GM12892 (cell line): ENCODE data around the gene KLHL11.
"Not testable (repeated sequence)": the region's sequence is repeated elsewhere in the genome, so short reads cannot be mapped to it uniquely, and the experiment has no call there.

ENCODE experiments used
- DNase-seq: peaks from one replicate; pipeline ENCODE4 v3.0.0; 2011; ENCODE audit not compliant: insufficient read length
- FAIRE-seq: peaks from 2 replicates; lab custom pipeline; 2011; peaks lifted over from hg19 to GRCh38; lab: Jason Lieb, UNC
- POLR2A ChIP-seq: IDR thresholded peaks from 2 replicates; pipeline ENCODE4 v1.6.1; 2011; ENCODE audit warnings: low read depth, low read length, control low read depth
- POLR2AphosphoS5 ChIP-seq: IDR thresholded peaks from 2 replicates; pipeline ENCODE4 v1.6.1; 2011; ENCODE audit warnings: low read depth, low read length, control low read depth
- TAF1 ChIP-seq: IDR thresholded peaks from 2 replicates; pipeline ENCODE4 v1.6.1; 2011; ENCODE audit warnings: low read depth, mild to moderate bottlenecking, control low read depth, low read length, borderline replicate concordance

The KLHL11 gene

GRCh38 chr17:41849251-41849990, 15.8 kb downstream of the KLHL11 start:
- no peak for FAIRE-seq
- no peak for DNase-seq

GRCh38 chr17:41848788-41849187, 16.4 kb downstream of the KLHL11 start:
- FAIRE-seq (no peak), DNase-seq (no peak)
- TF ChIP-seq TAF1 (no peak), POLR2AphosphoS5 (no peak), POLR2A (no peak)

More at GRCh38 chr17:41849251-41849990, 15.8 kb downstream of the KLHL11 start:
- no peak for TF ChIP-seq POLR2A
- TF ChIP-seq TAF1: no peak
- TF ChIP-seq POLR2AphosphoS5: no peak

DNA sequence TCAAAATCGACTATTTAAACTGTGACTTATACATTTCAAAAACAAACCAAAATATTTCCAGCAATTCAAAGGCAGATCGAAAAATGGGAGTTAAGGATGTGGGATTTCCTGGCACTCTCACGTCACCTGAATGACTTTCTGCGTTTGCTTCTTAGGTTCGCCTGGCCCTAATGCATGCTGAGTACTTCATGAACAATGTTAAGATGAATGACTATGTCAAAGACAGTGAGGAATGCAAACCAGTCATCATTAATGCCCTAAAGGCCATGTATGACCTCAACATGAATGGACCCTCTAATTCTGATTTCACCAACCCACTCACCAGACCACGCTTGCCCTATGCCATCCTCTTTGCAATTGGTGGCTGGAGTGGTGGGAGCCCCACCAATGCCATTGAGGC, 20.3 kb downstream of the KLHL11 start:
- TF ChIP-seq POLR2A (no peak), TAF1 (no peak), POLR2AphosphoS5 (no peak)
- DNase-seq: no peak
- FAIRE-seq: no peak

DNA sequence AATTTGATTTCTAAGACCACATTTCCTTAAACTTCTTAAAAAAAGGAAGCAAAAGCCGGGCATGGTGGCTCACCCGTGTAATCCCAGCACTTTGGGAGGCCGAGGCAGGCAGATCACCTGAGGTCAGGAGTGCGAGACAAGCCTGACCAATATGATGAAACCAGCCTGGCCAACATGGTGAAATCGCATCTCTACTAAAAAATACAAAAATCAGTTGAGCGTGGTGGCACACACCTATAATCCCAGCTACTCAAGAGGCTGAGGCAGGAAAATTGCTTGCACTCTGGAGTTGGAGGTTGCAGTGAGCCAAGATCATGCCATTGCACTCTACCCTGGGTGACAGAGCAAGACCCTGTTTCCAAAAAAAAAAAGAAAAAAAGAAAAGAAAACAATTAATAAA, 24.4 kb downstream of the KLHL11 start:
- not testable (repeated sequence) for DNase-seq, FAIRE-seq

- DNase-seq, FAIRE-seq: not testable (repeated sequence)
Measured at GRCh38 chr17:41839448-41839847, 25.8 kb downstream of the KLHL11 start.

- no peak for TF ChIP-seq TAF1
- no peak for TF ChIP-seq POLR2A
- TF ChIP-seq POLR2AphosphoS5: no peak
- FAIRE-seq (no peak), DNase-seq (no peak)
Measured at GRCh38 chr17:41837761-41838538, 27.3 kb downstream of the KLHL11 start, which contains the start of gene KLHL10. TSS of gene KLHL10 (plus strand) at chr17:41837825. CDS start at chr17:41837933, 108 bp downstream.

GRCh38 chr17:41836550-41837196, 28.6 kb downstream of the KLHL11 start:
- DNase-seq (no peak), FAIRE-seq (no peak)
- no peak for TF ChIP-seq POLR2AphosphoS5
- no peak for TF ChIP-seq TAF1
- no peak for TF ChIP-seq POLR2A

DNA sequence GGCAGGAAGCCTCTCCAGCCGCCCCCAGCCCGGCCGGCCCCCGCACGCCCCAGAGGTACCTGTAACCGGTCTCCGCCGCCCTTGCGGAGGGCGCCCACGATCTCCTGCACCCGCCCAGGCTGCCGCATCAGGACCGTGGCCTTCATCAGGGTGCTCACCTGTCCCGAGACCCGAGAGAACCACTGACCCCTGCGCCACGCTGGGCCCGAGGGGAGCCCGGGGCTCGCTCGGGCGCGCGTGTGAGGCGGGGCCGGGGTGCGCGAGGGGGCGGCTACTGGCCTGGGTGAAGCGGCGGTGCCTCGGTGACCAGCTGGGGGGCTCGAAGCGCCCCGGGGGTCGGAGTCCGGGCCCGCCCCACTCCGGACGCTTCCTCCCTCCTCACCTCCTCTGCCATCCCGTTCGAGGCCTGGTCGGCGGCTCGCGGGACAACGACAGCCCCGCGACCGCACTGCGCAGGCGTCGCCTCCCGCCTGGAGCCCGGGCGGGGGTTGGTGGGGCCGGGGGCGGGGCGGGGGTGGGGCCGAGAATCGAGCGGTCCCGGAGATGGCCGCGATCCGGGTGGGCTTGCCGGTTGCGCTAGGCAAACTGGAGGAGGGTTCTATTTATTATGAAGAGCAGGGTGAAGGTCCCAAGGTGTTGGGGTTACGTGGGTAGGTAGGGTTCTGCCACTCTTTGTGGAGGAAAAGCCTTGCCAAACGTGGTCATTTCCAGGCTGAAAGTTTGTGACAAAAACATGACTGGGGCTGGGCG, 29.2 kb downstream of the KLHL11 start, which contains the start of gene NT5C3B:
Gene NT5C3B, minus strand, starts transcription at position 433 of the 750 bp plus-strand sequence. Its CDS starts 39 bp downstream, at position 394.
- peak; percentile 49; the same call in 1 of the 2 replicates for TF ChIP-seq POLR2A
- no peak for TF ChIP-seq TAF1
- FAIRE-seq (peak; percentile 40), DNase-seq (peak; percentile 85)

DNA sequence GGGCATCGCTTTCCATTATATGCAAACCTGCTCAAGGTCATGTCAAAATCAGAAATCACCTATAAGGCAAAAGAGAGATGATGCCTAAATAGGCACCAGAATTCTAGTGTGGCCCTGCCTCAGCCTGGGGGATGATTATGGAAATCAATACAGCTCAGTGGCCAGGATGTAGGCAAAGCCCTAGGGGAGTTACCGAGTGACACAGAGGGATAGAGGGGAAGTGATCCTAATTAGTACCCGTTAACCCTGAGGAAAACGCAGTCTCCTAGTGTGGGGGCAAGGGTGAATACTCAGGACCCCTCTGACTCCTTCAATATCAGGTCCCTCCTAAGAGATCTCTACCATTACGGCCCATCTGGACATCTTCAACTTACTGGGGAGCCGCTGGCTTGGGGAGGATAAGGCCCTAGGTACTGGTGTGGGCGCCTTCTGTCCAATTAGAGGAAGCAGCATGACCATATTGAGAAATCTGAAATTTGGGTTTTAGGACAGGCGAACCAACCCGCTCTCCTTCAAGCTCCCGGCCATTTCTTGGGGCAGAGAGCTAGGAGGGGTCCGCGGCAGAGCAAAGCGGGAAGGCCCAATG, 29.9 kb downstream of the KLHL11 start:
- FAIRE-seq (no peak), DNase-seq (no peak)
- no peak for TF ChIP-seq TAF1
- TF ChIP-seq POLR2A: no peak
- no peak for TF ChIP-seq POLR2AphosphoS5

GRCh38 chr17:41829961-41830360, 35.3 kb downstream of the KLHL11 start:
- not testable (repeated sequence) for FAIRE-seq, DNase-seq
